HG03135 (cell line): ENCODE results near the gene CALR3.
A peak's percentile ranks its signal among the peaks of the same experiment; 100 is the strongest.
"Not testable (repeated sequence)": the region's sequence is repeated elsewhere in the genome, so short reads cannot be mapped to it uniquely, and the experiment has no call there.

Experiments used
- ATAC-seq: cut with Tn5 transposase; IDR thresholded peaks from one replicate; pipeline ENCODE4 v1.9.1; 2021; ENCODE audit warnings: mild to moderate bottlenecking, moderate library complexity; ENCODE audit not compliant: unreplicated experiment

Gene CALR3

DNA sequence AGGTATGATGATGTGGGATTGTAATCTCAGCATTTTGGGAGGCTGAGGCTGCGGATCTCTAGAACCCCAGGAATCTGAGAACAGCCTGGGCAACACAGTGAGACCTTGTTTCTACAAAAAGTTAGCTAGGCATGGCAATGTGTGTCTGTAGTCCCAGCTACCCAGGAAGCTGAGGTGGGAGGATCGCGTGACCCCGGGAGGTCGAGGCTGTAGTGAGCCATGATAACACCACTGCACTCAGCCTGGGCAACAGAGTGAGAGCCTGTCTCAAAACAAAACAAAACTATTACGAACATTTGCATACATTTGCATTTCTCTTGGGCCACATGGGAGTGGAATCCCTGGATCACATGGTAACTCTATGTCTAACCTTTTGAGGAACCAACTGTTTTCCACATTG, 1.9 kb upstream of the CALR3 start:
- ATAC-seq: no peak

- ATAC-seq: no peak
Measured at GRCh38 chr19:16497042-16497441, 1.1 kb upstream of the CALR3 start.

DNA sequence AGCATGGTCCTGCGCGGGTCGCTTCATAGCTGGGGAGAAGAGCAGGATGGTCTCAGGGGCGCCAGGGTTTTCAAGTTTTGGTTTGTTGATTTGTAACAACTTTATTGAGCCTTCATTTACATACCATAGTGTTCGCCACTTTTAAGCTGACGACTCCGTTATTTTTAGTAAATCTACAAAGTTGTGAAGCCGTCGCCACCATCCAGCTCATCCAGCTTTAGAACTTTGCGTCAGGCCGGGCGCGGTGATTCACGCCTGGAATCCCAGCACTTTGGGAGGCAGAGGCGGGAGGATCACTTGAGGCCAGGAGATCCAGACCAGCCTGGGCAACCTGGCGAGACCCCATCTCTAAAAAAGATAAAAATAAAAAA, 631 bp upstream of the CALR3 start:
- ATAC-seq: no peak

DNA sequence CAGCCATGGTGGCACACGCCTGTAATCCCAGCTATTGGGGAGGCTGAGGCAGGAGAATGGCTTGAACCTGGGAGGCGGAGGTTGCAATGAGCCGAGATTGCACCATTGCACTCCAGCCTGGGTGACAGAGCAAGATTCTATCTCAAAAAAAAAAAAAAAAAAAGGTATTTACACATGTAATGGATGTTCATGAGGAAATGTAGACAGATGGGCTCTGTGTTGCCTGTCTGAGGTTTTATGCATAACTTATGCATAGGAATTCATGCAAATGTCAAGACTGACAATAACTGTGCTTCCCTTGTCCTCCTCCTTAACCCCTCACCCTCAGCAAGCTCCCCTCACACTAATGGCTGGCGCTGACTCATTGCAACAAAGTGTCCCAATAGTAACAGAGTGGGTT, 9.5 kb downstream of the CALR3 start:
- not testable (repeated sequence) for ATAC-seq

GRCh38 chr19:16482745-16483144, 13.2 kb downstream of the CALR3 start:
- no peak for ATAC-seq

DNA sequence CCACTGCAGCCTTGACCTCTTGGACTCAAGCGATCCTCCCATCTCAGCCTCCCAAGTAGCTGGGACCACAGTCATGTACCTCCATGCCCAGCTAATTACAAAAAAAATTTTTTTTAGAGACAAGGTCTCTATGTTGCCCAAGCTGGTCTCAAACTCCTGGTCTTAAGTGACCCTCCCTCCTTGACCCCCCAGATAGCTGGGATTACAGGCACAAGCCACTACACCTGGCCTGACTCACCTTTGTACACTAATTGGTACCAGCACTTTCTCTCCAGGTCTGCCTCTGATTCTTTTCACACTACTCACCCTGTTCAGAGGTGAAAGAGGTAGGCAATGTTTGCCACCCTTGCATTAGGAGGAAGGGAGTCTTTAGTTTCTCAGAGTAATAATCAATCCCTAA, 18.7 kb downstream of the CALR3 start:
- no peak for ATAC-seq

GRCh38 chr19:16476401-16476800, 19.6 kb downstream of the CALR3 start:
- no peak for ATAC-seq

- ATAC-seq: no peak
Measured at GRCh38 chr19:16473875-16474392, 22.0 kb downstream of the CALR3 start.

DNA sequence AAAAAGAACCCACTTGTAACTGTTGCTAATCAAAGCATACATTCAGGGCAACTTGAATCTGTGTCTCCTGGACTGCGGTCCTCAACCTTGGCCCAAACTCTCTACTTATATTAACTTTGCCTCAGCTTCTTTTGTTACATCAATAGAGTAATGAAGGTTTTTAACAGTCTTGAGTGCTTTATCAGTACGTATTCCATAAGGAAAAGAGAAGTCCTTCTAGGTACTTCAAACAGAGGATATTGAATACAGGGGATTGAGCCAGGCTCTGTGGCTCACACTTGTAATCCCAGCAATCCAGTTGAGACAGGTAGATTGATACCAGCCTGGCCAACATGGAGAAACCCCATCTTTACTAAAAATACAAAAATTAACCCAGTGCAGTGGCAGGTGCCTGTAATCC, 23.0 kb downstream of the CALR3 start:
- ATAC-seq: no peak

- not testable (repeated sequence) for ATAC-seq
Measured at GRCh38 chr19:16472559-16472899, 23.4 kb downstream of the CALR3 start.

DNA sequence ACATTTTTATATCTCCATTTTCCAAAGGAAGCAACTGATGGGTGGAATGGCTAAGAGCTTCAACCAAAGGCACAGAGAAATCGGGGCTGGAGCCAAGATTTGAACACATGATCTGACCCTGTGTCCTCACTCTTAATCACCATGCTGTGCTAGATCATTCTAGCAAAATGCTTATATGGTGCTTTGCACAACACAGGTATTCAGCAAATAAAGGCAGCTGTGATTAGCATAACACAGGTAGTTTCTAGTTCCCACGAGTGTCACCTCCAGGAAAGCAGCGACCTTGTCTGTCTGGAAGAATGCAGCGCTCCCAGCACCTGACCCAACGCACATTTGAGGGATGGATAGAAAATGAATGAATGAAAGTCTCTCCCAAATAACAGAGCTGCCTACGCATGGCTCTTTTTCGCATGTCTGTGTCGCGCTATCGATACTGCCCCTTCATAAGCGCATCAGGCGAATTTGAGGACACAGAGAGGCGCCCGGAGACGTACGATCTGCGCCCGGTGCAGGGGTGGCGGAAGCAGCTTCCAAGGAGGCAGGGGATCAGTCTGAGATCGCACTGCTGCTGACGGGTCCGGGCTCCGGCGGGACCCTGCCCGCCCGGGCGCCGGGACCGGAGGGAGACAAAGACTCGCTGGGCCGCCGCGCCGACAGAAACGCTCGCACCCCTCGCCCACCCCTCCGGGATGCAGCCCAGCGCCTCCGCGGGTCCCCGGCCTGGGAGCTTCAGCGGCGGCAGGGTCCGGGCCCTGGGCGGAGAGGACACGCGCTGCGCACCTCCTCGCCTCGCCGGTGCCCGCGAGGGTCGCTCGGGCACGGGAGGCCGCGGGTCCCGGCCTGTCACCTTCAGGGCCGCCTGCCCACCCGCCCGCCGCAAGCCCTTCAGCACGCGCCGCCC, 24.8 kb downstream of the CALR3 start:
- peak; percentile 39 for ATAC-seq

DNA sequence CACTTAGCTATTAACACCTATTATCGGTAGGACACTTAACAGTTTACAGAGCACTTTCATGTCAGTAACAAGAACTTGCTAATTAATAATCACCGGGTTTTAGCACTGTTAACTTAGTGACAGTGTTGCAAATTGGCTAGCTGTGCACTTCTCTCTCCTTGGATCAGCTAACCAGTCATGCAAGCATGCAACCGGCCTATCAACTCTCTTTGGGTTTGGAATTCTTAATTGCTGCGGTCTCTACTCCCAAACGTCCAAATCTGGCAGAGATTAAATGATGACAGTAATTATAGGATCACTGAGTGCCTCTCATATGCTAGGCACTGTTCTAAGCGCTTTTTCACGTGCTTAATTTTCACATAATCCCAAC, 25.4 kb downstream of the CALR3 start:
- ATAC-seq: no peak

GRCh38 chr19:16467581-16467980, 28.4 kb downstream of the CALR3 start:
- no peak for ATAC-seq

DNA sequence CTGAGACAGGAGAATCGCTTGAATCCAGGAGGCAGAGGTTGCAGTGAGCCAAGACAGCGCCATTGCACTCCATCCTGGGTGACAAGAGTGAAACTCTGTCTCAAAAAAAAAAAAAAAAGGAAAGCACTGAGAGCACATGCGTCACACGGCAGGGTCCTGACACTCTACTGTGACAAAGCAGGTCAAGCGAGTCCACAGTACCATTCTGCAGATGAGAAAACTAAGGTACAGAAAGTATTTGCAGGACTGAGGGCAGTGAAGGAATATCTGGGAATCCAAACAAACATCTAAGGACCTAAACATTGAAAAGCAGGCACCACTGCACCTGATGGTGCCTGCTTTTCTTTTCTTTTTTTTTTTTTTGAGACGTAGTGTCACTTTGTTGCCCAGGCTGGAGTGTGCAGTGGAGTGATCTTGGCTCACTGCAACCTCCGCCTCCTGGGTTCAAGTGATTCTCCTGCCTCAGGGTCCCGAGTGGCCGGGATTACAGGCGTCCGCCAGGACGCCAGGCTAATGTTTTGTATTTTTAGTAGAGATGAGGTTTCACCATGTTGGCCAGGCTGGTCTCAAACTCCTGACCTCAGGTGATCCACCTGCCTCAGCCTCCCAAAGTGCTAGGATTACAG, 29.1 kb downstream of the CALR3 start:
- not testable (repeated sequence) for ATAC-seq

- ATAC-seq: no peak
Measured at GRCh38 chr19:16465239-16465638, 30.7 kb downstream of the CALR3 start.

DNA sequence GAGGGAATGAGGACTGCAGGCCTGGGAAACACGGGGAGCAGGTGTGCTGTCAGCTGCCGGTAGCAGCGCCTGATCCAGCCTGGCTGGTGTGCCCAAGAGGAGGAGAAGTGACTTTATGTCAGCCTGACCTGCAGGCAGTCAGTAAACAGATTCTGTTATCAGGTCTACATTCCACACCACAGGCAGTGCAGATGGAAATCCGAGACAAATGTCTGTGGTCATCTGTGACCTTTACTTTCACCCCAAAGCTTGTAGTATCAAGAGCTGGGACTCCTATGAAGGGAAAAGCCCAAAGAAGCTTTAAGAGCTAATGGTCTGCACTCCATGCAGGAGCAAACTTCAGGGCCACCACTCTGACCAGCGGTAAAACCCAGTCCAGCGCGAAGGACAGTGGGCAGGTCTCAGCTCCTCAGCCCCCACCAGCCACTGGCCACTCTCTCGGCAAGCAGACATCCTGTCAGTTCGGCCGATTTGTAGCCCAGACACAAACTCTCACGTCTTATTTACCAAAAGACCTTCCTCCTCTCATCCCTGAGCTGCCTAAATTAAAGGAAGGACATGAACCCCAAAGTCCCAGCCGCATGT, 31.9 kb downstream of the CALR3 start:
- ATAC-seq: no peak

DNA sequence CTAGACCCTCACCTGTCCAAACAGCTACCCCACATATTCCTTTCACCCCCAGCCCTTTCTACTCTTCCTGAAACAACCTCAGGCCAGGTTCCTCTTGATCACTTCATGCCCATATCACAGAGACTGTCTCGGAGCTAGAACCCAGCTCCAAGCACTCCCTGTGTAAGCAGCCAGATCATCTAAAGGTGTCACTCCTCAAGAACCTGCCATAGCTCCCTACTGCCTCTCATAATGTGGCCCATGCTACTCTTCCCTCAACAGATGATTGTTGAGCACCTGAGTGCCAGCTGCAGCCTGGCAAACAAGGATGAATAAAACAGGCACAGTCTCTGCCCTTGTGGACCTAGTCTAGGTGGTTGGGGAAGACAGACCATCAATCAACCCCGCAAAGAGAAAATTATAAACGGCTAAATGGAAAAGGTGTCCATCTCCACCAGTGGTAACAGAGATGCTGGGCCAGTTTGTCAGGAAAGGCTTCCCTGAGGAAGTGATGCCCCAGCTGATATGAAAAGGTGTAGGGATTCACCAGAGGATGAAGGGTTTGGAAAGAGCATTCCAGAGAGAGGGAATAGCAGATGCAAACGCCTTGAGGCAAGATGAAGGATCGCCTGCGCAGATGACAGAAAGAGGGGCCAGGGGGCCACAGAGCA, 32.5 kb downstream of the CALR3 start:
- no peak for ATAC-seq

DNA sequence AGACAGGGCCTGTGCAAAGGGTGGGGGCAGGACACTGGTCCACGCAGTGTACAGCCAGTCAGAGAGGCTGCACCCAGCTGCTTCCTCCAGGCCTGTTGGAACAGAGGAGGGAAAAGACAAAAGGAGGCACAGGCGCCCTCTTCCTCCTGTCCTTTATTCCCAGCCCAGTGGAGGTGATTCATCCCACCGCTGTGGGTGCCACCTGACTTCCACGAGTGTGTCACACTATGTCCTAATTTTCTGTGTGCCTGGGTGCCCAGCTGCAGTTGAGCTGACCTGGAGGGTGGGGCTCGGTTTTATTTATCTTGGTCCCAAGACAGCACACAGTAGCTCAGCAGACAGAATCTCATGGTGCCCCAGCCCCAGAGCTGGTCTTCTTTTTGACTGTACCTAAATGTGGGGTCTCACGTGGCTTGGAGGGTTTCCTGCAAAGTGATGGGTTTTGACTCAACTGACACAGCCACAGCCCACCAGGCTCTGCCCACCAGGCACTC, 33.2 kb downstream of the CALR3 start:
- no peak for ATAC-seq

DNA sequence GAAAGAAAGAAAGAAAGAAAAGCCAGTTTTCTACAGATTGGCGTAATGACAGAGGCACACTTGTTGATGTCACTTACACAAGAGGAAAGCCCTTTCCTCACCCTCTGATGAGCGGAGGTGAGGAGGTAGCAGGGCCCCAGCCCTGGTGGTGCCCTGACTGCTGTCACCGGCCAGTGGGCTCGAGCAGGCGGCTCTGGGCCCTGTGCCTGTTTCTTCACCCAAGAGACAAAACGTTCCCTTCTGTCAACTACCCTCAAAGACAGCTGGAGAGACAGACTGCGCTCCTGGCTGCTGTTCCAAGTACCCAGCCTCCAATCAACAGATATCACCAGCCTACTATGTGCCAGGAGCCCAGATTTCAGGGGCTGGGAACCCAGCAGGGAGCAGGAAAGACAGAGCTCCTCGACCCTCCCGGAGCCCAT, 34.3 kb downstream of the CALR3 start:
- no peak for ATAC-seq

- ATAC-seq: no peak
Measured at GRCh38 chr19:16460454-16460853, 35.5 kb downstream of the CALR3 start.

DNA sequence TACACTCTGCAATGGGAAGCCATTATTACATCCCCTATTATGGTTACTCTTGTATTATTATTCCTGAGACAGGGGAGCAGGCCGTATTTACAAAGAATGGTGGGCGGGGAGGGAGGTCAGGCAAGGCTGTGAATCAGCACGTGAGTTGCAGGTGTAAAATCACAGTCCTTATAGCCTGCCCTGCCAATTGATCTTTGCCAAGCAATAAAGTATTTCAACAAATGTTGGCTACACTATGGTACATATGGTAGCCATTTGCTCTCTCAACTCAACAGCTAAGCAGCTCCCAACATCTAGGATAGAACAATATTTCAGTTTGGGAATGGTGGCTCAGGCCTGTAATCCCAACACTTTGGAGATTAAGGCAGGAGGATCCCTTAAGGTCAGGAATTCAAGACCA, 36.3 kb downstream of the CALR3 start:
- no peak for ATAC-seq
